ENCODE data around the gene NUDT14.

DNA sequence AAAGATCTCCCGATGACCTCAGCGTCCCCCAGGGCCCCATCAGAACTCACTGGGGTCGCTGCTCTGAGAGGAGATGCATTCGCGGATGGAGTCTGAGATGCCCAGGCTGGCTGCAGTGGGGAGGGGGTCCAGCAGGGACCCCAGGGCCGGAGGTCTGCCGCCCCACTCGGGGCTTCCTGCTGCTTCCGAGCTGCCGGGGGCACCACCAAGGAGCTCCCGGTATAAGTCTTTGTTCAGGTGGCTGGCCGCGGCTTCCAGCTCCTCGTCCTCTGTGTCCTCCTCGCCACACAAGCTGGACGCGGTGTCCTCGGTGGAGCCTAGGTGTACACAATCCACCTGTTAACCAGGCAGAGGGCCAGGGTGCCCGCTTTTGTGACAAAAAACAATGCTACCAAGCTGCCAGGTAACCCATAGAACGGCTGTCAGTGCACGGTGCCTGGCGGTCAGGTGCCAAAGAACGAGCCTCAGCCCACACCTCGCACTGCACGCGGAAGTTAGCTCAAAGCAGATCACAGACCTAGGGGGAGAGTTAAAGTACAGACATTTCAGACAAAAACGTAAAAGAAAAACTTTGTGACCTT, 40.6 kb upstream of the NUDT14 start:
- TF ChIP-seq, protein P1, sequence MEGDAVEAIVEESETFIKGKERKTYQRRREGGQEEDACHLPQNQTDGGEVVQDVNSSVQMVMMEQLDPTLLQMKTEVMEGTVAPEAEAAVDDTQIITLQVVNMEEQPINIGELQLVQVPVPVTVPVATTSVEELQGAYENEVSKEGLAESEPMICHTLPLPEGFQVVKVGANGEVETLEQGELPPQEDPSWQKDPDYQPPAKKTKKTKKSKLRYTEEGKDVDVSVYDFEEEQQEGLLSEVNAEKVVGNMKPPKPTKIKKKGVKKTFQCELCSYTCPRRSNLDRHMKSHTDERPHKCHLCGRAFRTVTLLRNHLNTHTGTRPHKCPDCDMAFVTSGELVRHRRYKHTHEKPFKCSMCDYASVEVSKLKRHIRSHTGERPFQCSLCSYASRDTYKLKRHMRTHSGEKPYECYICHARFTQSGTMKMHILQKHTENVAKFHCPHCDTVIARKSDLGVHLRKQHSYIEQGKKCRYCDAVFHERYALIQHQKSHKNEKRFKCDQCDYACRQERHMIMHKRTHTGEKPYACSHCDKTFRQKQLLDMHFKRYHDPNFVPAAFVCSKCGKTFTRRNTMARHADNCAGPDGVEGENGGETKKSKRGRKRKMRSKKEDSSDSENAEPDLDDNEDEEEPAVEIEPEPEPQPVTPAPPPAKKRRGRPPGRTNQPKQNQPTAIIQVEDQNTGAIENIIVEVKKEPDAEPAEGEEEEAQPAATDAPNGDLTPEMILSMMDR (conservative IDR thresholded peaks at IDR 0.05): no peak
- no peak for TF ChIP-seq EZH2 (IDR thresholded peaks at IDR 0.05; ENCODE audit: low read depth)
